HG03442 (cell line): ENCODE data around the gene OR4N5.
"Not testable (repeated sequence)": the region's sequence is repeated elsewhere in the genome, so short reads cannot be mapped to it uniquely, and the experiment has no call there.

Source experiments
- ATAC-seq: cut with Tn5 transposase; IDR thresholded peaks from one replicate; pipeline ENCODE4 v1.9.1; 2021; ENCODE audit warnings: mild to moderate bottlenecking, moderate library complexity; ENCODE audit not compliant: unreplicated experiment

Gene OR4N5

GRCh38 chr14:20138520-20138919 lies at the start of gene OR4N5:
Gene OR4N5, plus strand, starts transcription at chr14:20138820. Its CDS starts 4,916 bp downstream, at chr14:20143736.
- ATAC-seq = no peak

GRCh38 chr14:20092050-20092449 lies 46.6 kb upstream of the OR4N5 start:
- ATAC-seq = no peak

GRCh38 chr14:20093442-20093841 lies 45.2 kb upstream of the OR4N5 start:
- no peak for ATAC-seq

GRCh38 chr14:20098926-20099770 lies 39.5 kb upstream of the OR4N5 start:
- not testable (repeated sequence) for ATAC-seq

GRCh38 chr14:20110438-20110837 lies 28.2 kb upstream of the OR4N5 start, which contains the start of gene OR4K17:
Gene OR4K17, plus strand, starts transcription at chr14:20110739. Its CDS starts 6,761 bp downstream, at chr14:20117500.
- ATAC-seq = no peak

- no peak for ATAC-seq
Measured at GRCh38 chr14:20112321-20112720, 26.3 kb upstream of the OR4N5 start.

- no peak for ATAC-seq
Measured at GRCh38 chr14:20116748-20117147, 21.9 kb upstream of the OR4N5 start.

- no peak for ATAC-seq
Measured at GRCh38 chr14:20118795-20119194, 19.8 kb upstream of the OR4N5 start.

- ATAC-seq = no peak
Measured at GRCh38 chr14:20143911-20144310, 5.3 kb downstream of the OR4N5 start.

- no peak for ATAC-seq
Measured at GRCh38 chr14:20144820-20145219, 6.2 kb downstream of the OR4N5 start.

GRCh38 chr14:20164462-20164861 lies 25.8 kb downstream of the OR4N5 start:
- ATAC-seq = no peak

- no peak for ATAC-seq
Measured at GRCh38 chr14:20167091-20167490, 28.5 kb downstream of the OR4N5 start.

- ATAC-seq = not testable (repeated sequence)
Measured at GRCh38 chr14:20169852-20170251, 31.2 kb downstream of the OR4N5 start.

GRCh38 chr14:20174205-20174604 lies 35.6 kb downstream of the OR4N5 start:
- ATAC-seq = not testable (repeated sequence)

- no peak for ATAC-seq
Measured at GRCh38 chr14:20176330-20176729, 37.7 kb downstream of the OR4N5 start.

GRCh38 chr14:20177433-20177974 lies 38.9 kb downstream of the OR4N5 start:
- ATAC-seq = no peak

GRCh38 chr14:20179218-20179617 lies 40.6 kb downstream of the OR4N5 start:
- ATAC-seq = no peak

GRCh38 chr14:20179880-20180279 lies 41.3 kb downstream of the OR4N5 start:
- ATAC-seq = no peak

GRCh38 chr14:20180486-20180885 lies 41.9 kb downstream of the OR4N5 start:
- no peak for ATAC-seq

- no peak for ATAC-seq
Measured at GRCh38 chr14:20184181-20184580, 45.6 kb downstream of the OR4N5 start.

GRCh38 chr14:20190596-20190995 lies 52.0 kb downstream of the OR4N5 start, which contains the start of gene OR11G2:
Gene OR11G2, plus strand, starts transcription at chr14:20190896. Its CDS starts 6,542 bp downstream, at chr14:20197438.
- no peak for ATAC-seq

- ATAC-seq = no peak
Measured at GRCh38 chr14:20191396-20191795, 52.8 kb downstream of the OR4N5 start.
